Measurements from ENCODE around the gene SEMA3C.
"Not testable (repeated sequence)": the region's sequence is repeated elsewhere in the genome, so short reads cannot be mapped to it uniquely, and the experiment has no call there.

SEMA3C gene

DNA sequence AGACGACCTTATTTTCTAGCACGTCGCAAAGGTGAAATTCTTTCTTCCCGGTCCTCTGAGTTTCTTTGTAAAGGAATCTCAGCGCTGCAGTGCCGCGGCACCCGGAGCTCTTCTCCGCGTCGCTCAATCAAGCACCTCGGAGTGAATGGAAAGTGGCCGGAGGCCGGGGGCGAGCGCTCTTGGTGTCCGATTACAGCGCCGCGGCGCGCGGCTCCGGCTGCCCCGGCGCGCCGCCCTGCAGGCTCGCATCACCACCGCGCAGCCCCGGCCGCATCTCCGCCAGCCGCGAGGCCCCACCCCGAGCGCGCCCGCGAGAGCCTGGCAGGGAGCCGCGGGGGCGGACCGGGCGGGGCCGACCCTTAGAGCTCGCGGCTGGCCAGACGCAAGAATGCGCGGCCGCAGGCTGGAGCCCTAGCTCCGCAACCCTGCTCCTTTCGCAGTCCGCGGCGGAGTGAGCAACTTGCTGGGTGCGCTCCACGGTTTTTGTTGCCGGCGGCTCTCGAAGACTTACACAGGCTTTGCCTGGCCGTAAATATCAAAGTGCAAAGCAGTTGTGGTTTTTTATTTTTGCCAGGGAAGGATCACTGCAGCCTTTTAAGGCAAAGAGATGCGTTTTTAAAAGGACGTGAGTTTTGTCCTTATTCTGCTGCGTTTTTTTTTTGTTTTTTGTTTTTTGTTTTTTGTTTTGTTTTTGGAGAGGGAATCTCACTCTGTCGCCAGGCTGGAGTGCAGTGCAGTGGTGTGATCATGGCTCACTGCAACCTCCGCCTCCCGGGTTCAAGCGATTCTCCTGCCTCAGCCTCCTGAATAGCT, at the start of gene SEMA3C:
Gene SEMA3C, minus strand, starts transcription at position 143 of the 813 bp plus-strand sequence. CDS start 2,270 bp downstream, outside the sequence.
- DNase-seq = peak; percentile 67

DNA sequence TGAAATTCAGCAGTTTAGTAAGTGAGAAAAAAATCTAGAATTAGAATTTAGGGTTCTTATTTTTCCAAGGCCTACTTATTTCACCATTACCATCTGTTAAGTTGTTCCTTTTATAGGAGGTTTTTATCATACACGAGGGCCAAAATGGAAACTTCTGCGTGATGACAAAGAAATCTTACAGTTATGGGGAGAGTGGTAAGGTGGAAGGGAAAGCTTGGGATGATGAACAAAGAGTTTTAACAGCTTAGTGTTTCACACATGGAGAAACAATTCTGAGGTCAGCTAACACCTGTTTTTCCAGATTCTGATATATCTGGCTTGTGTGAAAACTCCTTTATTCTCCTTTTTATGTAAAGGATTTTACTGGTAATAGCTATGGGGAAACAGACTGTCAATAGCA, 49.8 kb upstream of the SEMA3C start:
- no peak for DNase-seq

DNA sequence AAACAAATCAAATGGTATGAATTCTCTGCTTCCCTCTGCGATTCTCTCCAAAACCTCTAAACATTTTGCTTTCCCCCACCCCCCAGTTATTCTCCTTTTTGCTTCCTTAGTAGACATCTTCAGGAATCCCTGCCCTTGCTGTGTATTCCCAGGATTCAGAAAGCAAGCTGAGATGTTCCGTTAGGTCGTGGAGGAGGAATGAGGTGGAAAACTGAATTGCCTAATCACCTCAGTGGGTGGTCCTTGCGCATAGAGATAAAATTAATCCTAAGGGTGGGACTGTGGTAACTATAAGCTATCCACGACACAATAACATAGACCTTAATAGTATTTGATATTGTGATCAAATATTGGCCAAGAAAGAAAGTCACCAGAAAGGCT, 49.1 kb upstream of the SEMA3C start:
- no peak for DNase-seq

DNA sequence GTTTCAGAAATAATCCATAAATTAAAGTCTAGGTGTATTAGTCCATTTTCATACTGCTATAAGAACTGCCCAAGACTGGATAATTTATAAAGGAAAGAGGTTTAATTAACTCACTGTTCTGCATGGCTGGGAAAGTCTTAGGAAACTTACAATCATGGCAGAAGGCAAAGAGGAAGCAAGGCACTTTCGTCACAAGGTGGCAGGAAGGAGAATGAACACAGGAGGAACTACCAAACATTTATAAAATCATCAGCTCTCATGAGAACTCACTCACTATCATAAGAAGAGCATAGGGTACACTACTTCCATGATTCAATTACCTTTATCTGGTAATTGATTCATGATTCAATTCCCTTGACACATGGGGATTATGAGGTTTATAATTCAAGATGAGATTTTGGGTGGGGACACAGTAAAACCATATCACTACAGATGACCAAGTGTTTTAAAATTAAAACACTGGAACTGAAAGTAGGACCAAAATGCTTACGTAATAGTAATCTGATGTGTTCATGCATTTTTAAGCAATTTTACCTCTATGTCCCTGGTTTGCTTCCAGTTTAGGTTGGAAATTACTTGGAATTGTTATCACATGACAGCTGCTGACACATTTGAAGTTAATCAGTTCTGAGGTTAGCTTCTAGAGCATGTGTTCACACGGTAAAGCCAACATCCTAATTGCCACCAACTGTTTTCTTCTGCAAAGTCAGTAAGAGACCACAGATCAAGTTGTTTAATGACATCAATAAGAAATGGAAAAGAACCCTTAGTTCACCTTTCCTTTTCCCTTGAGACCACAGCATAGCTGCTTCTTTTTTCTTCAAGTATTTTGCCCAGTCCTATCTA, 48.4 kb upstream of the SEMA3C start:
- DNase-seq = no peak

DNA sequence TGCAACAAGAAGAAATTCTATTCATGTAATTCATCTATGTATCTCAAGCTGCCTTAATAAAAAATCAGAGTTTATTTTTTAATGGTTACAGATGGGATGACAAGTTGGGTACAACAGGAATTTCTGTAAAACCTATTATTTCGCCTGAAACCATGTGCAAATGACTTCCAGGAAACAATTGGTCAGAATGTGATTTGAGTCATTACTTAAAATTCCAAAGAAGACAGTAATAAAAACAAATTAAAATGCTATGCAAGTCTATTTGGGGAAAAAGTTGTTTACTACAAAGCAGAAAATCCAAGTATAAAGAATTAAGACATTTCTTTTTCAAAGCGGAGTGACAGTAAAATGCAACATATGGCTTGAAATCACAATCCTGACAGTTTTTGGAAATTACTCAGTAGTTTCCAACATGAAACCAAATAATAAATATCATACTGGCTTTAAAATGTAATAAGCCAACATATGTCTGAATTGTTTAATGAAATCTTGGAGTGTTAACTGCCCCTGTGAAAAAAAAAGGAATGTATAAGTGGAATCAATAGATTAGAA, 41.5 kb upstream of the SEMA3C start:
- DNase-seq = no peak

DNA sequence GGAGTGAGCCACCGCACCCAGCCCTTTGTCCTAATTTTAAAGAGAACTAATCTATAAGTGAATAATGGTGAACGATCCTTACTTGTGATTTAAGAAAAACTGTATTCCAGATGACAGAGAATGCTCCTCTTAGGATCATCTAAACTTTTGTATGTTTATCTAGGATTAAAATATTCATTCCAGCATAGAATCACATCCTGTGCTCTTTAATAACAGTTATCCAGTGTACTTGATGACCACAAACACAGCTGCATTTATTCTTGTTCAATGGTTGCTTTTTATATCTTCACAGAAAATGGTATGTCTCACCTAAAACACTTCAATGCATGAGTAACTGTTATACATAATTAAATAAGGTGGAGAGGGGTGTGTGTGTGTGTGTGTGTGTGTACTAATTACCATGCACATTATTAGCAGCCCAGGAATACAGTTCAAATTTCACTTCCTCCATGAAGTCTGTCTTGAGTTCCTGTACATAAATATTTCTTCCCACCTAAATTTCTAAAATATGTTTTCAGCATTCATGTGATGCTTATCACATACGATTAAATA, 38.5 kb upstream of the SEMA3C start:
- no peak for DNase-seq

DNA sequence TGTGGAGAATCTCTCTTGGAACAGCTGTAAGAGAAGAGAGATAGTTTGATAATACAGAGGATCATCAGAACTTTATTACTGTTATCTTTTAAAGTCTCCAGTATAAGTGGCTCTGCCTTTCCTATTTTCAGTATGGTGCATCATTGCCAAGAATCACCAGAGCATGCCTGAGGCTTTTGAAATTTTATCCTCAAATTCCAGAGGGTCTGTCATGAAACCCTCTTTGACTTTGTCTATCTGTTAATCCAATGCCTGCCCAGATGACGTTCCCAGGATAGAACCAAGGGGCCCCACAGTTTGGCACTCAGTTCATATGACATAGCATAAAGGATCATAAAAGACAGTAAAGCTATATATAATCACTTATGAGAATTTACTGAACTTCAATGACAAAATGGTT, 35.3 kb upstream of the SEMA3C start:
- DNase-seq = no peak

DNA sequence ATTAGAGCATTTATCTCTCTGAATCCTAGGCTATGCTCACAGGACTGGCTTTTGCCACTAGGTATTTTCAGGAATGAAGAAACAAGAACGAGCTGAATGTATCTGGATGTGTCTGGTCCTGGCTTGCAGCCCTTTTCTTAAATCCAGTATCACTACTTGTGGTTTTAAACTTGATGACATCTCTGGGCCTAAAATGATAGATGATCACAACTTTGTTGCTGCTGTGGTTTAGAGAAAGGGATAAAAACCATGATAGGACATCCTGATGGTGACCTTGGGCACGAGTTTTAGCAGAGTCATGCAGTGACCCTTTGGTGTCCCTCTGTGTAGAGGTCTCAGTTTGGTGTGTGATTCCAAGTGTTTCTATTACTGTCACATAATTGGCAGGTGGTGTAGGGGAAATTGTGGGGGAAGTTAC, 31.7 kb upstream of the SEMA3C start:
- DNase-seq = no peak

DNA sequence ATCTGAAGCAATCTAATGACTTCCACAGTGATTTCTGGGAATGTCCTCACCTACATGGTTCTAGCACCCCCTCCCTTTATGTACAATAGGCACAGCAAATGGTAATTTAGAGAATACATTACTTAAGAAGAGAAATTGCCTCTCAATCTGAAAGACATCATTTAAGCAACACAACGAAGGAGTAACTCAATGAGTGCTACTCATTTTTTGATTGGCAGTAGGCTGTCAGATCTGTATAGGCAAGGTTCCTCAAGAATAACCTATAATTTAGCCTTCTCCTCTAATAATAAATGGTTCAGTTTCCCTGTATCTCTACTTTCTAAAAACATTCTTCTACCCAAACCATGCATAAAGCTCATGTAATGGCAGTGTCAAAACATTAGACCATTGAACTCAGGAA, 30.6 kb upstream of the SEMA3C start:
- no peak for DNase-seq

DNA sequence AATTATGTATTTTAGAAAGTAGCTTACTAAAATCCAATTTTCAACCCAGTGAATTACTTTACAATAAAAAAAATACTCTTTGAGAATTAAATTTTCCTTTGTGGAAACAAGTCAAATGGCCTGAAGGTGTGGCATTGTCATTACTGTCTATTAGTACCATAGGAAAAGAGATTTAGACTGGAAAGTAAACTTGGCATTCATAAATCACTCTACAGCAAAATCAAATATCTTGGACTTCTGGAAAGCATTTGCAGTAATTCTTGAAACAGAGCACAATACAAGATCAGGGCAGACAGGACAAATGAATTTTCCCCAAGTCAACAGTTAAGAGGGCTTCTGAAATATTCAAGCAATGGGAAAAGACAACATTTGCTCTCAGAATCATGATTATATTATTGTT, 28.0 kb upstream of the SEMA3C start:
- DNase-seq = no peak

DNA sequence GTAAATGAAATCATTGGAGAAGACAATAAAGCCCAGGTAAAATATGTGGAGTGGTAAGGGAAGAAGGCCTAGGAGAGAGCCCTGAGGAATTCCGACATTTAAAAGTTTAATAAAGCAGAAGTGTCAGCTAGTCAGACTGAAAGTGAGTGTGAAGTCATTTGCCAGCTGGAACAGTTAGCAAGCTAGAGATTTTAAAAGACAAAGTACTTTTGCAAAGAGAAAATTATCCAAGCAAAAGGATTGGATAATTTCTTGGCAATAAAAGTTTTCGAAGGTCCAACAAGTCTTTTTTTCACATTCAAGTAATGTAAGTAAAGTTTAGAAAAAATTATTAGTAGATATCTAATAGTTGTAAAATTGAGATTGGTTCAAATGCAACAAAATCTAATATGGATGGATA, 27.1 kb upstream of the SEMA3C start:
- no peak for DNase-seq

DNA sequence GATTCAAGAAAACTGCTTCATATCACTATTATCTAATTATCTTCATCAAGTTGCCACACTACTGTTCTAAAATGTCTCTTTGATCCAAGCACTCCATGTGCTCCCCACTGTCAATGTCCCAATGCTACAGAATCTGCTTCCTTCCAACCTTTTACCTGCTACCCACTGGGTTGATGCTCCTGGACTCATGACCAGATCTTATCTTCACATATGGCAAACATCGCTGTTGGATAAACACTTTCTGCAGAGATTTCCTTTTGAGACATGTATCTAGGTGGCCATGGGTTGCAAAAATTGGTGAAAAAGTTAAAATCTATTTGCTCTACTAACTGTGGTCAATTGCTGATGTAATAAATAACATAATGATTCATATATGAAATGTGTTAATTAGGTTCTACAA, 24.5 kb upstream of the SEMA3C start:
- DNase-seq = no peak

DNA sequence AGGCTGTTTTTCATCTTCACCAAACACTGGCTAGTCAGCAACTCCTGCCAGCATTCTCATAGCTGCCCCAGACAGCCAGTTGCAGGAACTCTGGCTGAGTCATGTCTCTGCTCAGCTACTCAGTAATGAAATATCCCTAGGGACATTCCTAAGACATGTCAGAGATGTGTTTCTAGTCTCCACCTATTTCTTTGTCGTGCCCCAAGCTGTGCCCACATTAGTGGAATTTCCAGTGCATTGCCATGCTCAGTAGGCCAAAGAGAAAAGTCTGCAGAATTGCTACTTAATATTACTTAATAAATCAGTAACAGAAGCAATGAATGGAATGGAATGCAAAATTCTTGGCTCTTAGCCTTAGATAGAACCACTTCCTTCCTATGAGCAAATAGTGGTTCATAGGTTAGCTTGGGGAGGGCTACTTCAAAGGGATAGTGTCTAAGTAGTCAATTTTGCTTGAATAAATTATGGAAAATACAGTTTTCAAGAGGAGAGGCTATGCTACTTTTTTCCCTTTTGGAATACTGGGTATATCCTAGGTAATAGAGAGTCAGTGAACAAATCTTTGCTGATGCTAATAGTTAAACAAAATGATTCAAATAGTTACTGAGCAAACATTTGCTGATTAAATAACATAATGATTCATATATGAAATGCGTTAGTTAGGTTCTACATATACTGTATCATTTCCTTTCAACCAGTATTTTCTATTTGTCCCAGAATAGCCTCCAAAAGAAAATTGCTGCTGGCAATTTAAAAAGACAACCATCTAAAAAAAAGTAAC, 23.6 kb upstream of the SEMA3C start:
- DNase-seq = no peak

DNA sequence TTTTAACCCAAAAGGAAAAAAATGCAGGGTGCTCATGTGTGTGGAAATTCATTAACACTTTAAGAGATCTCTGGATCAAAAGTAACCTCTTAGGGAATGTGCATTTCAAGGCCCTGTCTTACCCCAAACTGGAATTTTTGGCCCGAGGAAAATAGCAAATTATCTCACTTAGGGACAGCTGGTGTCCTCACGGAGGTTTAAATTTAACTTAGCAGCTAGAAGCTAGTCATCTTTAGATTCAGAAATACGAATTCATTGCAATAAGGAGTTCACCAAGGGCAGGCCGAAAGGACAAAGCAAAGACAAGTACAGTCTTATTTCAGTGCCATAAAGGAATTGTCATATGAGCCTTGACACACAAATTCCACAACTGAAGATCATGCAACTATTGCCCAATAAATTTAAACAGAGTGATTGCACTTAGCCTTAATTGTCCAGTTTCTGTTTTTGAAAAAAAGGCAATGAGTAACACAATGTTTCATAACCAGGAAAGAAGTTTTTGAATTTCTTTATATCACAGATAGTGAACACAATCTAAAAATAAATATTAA, 22.4 kb upstream of the SEMA3C start:
- DNase-seq = no peak

DNA sequence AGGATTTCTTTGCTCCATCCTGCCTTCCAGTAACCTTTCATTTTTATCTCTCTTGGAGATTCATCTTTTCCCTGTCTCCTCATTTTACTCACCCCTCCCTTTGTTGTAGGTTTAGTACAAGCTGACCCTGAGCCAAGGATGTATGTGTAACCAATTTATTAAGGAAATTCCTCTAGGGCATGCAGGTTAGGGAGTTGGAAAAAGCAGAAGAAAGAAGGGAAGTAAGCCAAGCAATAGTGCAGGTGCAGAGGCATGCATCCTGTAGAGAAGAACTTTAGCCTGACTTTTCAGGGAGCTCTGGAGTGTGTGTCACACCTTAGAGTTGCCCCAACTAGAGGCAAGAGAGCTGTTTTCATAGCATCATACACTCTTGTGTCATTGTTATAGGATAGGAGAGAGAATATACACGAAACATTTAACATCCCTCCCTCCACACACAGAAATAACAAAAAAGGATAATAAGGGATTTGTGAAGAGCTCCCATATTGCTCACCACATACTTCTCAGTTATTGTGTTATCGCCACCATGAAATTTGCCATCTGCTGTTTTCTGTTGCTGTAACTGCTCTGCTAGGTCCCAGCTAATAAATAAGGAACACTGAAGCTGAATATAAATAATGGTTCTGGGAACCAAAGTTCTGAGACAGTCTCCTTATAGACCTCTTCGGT, 21.8 kb upstream of the SEMA3C start:
- DNase-seq = no peak

DNA sequence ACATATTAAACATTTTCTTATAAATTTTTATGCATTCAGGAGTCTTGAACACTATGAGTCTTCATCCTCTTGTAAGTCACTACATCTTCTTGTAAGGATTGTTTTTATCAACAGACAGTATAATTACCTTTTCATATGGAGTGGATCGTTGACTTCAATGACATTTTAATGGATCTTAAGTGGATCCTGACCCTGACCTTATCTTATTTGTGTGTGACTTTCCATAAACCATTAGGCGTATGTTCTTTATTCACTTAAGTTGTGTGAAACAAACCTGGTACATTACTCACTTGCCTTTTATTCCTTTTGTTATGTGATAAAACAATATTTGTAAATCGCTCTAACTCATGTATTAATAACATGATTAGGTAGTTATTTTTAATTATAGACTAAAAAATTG, 18.5 kb upstream of the SEMA3C start:
- DNase-seq = no peak

DNA sequence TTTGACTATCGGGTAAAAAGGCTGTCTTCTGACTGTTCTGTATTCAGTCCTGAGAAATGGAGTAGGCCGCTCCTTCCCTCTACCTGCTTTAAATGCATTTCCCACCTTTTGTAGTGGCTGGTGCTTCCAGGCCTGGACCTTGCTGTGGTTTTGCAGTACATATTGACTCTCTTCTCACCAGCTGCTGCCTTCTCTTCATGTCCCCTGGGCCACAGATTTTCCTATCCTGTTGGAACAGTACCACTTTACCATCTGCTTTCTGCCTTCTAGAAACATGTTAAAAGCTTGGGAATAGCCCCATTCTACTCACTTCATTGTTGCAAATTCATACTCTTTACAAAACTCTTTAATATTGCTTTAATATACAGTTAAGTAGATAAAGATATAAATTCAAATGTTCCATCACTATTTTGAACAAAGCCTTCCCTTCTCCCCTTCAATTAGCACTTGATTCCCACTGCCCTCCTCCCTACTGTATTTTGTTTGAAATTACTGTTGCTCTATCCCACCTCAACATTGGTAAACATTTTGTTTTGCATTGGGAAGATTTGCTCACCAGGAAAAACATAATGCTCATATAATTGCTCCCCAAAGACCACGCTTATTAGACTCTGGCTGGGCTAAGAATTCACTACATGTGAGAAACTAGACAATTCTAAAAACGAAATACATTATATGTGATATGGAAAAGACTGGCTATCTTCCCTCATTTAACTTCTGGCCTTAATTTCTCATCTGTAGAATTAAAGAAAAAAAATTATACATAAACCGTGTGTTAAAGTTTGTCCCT, 17.3 kb upstream of the SEMA3C start:
- no peak for DNase-seq

DNA sequence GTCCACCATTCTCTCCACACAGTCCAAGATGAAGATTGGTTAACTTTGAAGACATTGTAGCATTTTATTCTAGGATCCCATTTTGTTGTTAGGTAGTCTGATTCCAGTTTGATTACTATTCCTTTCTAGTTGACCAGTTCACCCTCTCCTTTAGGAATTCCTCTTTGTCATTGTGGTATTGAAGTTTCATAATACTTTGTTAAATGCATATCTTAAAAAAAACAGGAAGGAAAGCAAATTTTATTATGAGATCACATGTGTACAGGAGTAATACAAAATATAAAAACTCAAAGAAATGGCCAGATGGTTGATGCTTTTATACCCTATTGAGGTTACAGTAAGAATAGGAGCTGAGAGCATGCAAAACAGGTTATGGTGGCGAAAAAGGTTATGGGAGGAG, 15.5 kb upstream of the SEMA3C start:
- no peak for DNase-seq

DNA sequence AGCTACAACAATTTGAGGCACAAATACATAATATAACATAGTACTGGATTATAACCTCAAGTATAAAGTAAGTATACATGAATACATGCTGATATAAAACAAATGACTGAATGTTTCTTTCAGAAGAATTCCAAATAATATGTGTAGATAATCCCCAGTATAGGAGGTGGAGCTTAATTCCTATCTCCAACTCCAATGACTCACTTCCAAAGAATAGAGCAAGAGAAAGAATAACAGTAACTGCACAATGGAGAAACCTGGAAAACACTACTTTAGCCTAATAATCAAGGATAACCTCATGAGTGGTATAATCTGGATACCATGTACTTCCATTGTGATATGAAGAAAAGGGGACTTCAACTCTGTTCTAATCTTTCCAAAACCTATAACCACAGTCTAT, 13.7 kb upstream of the SEMA3C start:
- DNase-seq = no peak

DNA sequence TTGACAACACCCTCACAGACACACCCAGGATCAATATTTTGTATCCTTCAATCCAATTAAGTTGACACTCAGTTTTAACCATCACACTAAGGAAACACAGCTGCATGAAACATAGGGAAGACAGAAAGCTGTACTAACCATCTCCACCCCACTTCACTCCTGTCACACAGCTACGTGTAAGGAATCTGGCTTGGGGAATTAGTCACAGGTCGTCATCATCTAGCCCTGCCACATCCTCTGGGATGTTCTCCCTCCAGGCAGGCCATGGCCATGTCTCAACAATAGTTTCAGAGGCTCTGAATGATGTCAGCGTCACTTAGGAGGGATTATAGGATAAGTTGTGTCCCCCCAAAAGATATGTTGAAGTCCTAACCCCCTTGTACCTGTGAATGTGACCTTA, 10.8 kb upstream of the SEMA3C start:
- DNase-seq = no peak

DNA sequence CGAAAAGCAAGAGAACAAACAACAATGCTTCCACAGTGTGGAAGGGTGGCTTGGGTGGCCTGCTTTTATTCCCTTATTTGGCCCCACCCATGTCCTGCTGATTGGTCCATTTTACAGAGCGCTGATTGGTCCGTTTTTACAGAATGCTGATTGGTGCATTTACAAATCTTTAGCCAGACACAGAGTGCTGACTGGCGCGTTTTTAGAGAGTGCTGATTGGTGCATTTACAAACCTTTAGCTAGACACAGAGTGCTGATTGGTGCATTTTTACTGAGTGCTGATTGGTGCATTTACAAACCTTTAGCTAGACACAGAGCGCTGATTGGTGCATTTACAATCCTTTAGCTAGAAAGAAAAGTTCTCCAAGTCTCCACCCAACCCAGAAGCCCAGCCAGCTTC, 8.1 kb upstream of the SEMA3C start:
- not testable (repeated sequence) for DNase-seq

All from NCI-H1436 (cell line).